Measurements from ENCODE around the gene TBC1D1. TPM values are rescaled to one million over a fixed set of nuclear protein-coding genes. Genes with fewer than 3 reads are reported as not detected.

Gene TBC1D1
- total RNA-seq, 1 donor from 2014 or later, result 78.9 TPM

GRCh38 chr4:38188631-38189101 is 297.8 kb downstream of the TBC1D1 start:
- no peak for DNase-seq (ENCODE audit: low spot score in 2 of 2, unreplicated experiment in 2 of 2)
- no peak overlapping the region for H3K4me3 Mint-ChIP-seq
- no peak overlapping the region for H3K27ac Mint-ChIP-seq
- peaks cover 3% of the 10 kb centered on the region for H3K27me3 Mint-ChIP-seq (ENCODE audit: low read depth)
- peaks cover 19% of the 10 kb centered on the region for H3K4me1 Mint-ChIP-seq
- no peaks in the 10 kb centered on the region for H3K36me3 Mint-ChIP-seq
- H3K9me3 Mint-ChIP-seq, result peaks cover 4% of the 10 kb centered on the region
- TF ChIP-seq, protein P1, sequence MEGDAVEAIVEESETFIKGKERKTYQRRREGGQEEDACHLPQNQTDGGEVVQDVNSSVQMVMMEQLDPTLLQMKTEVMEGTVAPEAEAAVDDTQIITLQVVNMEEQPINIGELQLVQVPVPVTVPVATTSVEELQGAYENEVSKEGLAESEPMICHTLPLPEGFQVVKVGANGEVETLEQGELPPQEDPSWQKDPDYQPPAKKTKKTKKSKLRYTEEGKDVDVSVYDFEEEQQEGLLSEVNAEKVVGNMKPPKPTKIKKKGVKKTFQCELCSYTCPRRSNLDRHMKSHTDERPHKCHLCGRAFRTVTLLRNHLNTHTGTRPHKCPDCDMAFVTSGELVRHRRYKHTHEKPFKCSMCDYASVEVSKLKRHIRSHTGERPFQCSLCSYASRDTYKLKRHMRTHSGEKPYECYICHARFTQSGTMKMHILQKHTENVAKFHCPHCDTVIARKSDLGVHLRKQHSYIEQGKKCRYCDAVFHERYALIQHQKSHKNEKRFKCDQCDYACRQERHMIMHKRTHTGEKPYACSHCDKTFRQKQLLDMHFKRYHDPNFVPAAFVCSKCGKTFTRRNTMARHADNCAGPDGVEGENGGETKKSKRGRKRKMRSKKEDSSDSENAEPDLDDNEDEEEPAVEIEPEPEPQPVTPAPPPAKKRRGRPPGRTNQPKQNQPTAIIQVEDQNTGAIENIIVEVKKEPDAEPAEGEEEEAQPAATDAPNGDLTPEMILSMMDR (IDR thresholded peaks at IDR 0.05; ENCODE audit: unreplicated experiment), result no peak

Other genes with a start within 250 kb of the TBC1D1 start
- gene RELL1, start 204.7 kb upstream of the TBC1D1 start, total RNA-seq, result 11.3 to 11.7 TPM (median 11.4 TPM) in 3 replicates
- gene PGM2, start 64.4 kb upstream of the TBC1D1 start, total RNA-seq, result 16.8 to 20.0 TPM (median 19.2 TPM) in 3 replicates
- not detected in 3 replicates for gene PTTG2, start 69.3 kb downstream of the TBC1D1 start, total RNA-seq

Measured in mesothelial cell of epicardium (in vitro differentiated cells).